CD4-positive, alpha-beta T cell (primary cell): ENCODE measurements around the gene DSP. TPM values are rescaled to one million over a fixed set of nuclear protein-coding genes. Genes with fewer than 3 reads are reported as not detected.

Experiments
- ATAC-seq: fragments of 200-7000 bp; cut with Tn5 transposase; one replicate; pipeline ENCODE4 v1.10.0; 2022; ENCODE audit warnings: mild to moderate bottlenecking; ENCODE audit not compliant: poor library complexity
- CTCF ChIA-PET: fragments of 350-600 bp; sonication (Branson Sonifier 250); formaldehyde crosslinking; loops from one replicate; lab custom pipeline; 2021; ENCODE audit warnings: antibody characterized with exemption, inconsistent platforms; lab: Charles Lee
- POLR2A ChIA-PET: fragments of 350-600 bp; sonication (Branson Sonifier 250); formaldehyde crosslinking; loops from one replicate; lab custom pipeline; 2021; ENCODE audit warnings: antibody characterized with exemption, inconsistent platforms; lab: Charles Lee
- DNase-seq, 14 experiments: peaks; one replicate each; pipeline ENCODE4 v3.0.0-alpha.2; 2013 to 2020; ENCODE audit warnings: mixed read lengths in 2 of 14
- H3K27ac ChIP-seq, 2 donors: one replicate each; pipeline versions ENCODE4 v1.5.1 to v1.7.0; 2013; ENCODE audit warnings: low read length in 2 of 2, low read depth in 1 of 2, mild to moderate bottlenecking in 1 of 2
- H3K27me3 ChIP-seq, 2 experiments: 1 replicate in 1 of 2; 2 replicates in 1 of 2; pipeline versions ENCODE4 v1.6.1 to v1.7.0; 2013; ENCODE audit warnings: low read length in 2 of 2, control low read depth in 1 of 2, mild to moderate bottlenecking in 1 of 2, moderate library complexity in 1 of 2; ENCODE audit not compliant: insufficient read depth in 2 of 2, control insufficient read depth in 1 of 2
- H3K36me3 ChIP-seq: one replicate; pipeline ENCODE4 v1.6.1; 2013; ENCODE audit warnings: low read length, control low read depth; ENCODE audit not compliant: insufficient read depth
- H3K4me1 ChIP-seq: one replicate; pipeline ENCODE4 v1.6.1; 2013; ENCODE audit warnings: low read length, control low read depth; ENCODE audit not compliant: insufficient read depth
- H3K4me3 ChIP-seq: one replicate; pipeline ENCODE4 v1.5.1; 2013; ENCODE audit warnings: mild to moderate bottlenecking, low read length, moderate library complexity
- H3K9me3 ChIP-seq, 2 experiments: 1 replicate in 1 of 2; 2 replicates in 1 of 2; pipeline versions ENCODE4 v1.6.1 to v1.7.0; 2013; ENCODE audit warnings: low read length in 2 of 2, mild to moderate bottlenecking in 2 of 2, control low read depth in 1 of 2, moderate library complexity in 1 of 2; ENCODE audit not compliant: control insufficient read depth in 1 of 2, insufficient read depth in 1 of 2
- H3K27ac Mint-ChIP-seq: one replicate; pipeline ENCODE4 v1.8.0; 2020; ENCODE audit warnings: mixed read lengths
- H3K27me3 Mint-ChIP-seq: one replicate; pipeline ENCODE4 v1.8.0; 2021; ENCODE audit warnings: mixed read lengths
- H3K36me3 Mint-ChIP-seq: one replicate; pipeline ENCODE4 v1.8.0; 2021; ENCODE audit warnings: low read depth, mixed read lengths
- H3K4me1 Mint-ChIP-seq: one replicate; pipeline ENCODE4 v1.8.0; 2021; ENCODE audit warnings: low read depth, mixed read lengths
- H3K4me3 Mint-ChIP-seq: one replicate; pipeline ENCODE4 v1.8.0; 2020; ENCODE audit warnings: mild to moderate bottlenecking, mixed read lengths
- H3K9me3 Mint-ChIP-seq: one replicate; pipeline ENCODE4 v1.8.0; 2020; ENCODE audit warnings: mixed read lengths
- intact Hi-C, 2 experiments: fragments of 100-400 bp; cut with DNase I in 1 of 2; cut with micrococcal nuclease in 1 of 2; formaldehyde crosslinking; loops; one replicate each; pipeline versions ENCODE4 v1.15.1 to v1.9.0; 2023 to 2025; cut with DNase I, micrococcal nuclease
- total RNA-seq, 174 experiments: library from RNA in 2 of 174; stranded (reverse) in 2 of 174; gene quantifications; one replicate each; pipeline ENCODE4 v1.2.3 and lab custom pipeline; 2021 to 2026
- TF ChIP-seq, protein P1 (sequence below): fragments of 200-600 bp; IDR thresholded peaks from one replicate; pipeline ENCODE4 v1.8.0; 2022; ENCODE audit warnings: antibody characterized with exemption, mild to moderate bottlenecking

Gene DSP
- total RNA-seq, 2 experiments from 2014 or later: 0.14 TPM; not detected in 1

DNA sequence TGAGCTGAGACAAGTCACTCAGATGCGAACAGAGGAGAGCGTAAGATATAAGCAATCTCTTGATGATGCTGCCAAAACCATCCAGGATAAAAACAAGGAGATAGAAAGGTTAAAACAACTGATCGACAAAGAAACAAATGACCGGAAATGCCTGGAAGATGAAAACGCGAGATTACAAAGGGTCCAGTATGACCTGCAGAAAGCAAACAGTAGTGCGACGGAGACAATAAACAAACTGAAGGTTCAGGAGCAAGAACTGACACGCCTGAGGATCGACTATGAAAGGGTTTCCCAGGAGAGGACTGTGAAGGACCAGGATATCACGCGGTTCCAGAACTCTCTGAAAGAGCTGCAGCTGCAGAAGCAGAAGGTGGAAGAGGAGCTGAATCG is 39.1 kb downstream of the DSP start:
- DNase-seq (no peak), ATAC-seq (no peak)
- no peak overlapping the region for H3K4me3 Mint-ChIP-seq
- H3K36me3 ChIP-seq: no peaks in the 10 kb centered on the region
- H3K4me1 Mint-ChIP-seq: no peaks in the 10 kb centered on the region
- H3K36me3 Mint-ChIP-seq: no peaks in the 10 kb centered on the region
- H3K27me3 ChIP-seq: peaks cover 0 to 17% of the 10 kb centered on the region in 2 experiments
- H3K27ac ChIP-seq: no peak overlapping the region
- no peaks in the 10 kb centered on the region for H3K4me1 ChIP-seq
- POLR2A ChIA-PET: no interaction called here
- H3K9me3 Mint-ChIP-seq: no peaks in the 10 kb centered on the region
- H3K4me3 ChIP-seq: no peak overlapping the region
- TF ChIP-seq, protein P1, sequence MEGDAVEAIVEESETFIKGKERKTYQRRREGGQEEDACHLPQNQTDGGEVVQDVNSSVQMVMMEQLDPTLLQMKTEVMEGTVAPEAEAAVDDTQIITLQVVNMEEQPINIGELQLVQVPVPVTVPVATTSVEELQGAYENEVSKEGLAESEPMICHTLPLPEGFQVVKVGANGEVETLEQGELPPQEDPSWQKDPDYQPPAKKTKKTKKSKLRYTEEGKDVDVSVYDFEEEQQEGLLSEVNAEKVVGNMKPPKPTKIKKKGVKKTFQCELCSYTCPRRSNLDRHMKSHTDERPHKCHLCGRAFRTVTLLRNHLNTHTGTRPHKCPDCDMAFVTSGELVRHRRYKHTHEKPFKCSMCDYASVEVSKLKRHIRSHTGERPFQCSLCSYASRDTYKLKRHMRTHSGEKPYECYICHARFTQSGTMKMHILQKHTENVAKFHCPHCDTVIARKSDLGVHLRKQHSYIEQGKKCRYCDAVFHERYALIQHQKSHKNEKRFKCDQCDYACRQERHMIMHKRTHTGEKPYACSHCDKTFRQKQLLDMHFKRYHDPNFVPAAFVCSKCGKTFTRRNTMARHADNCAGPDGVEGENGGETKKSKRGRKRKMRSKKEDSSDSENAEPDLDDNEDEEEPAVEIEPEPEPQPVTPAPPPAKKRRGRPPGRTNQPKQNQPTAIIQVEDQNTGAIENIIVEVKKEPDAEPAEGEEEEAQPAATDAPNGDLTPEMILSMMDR: no peak
- intact Hi-C loops: loop anchor here in 1 of 2 experiments (10.0 kb wide), 1 partner anchor 334 kb away; the partner anchor contains the start of gene TXNDC5
- H3K27ac Mint-ChIP-seq: no peak overlapping the region
- H3K27me3 Mint-ChIP-seq: peaks cover 24% of the 10 kb centered on the region
- CTCF ChIA-PET: interaction anchor here (1.7 kb wide), 1 partner anchor 9 kb away, joined by 3 read pairs; no protein-coding TSS in a partner anchor
- peaks cover 0 to 2% of the 10 kb centered on the region in 2 experiments for H3K9me3 ChIP-seq

DNA sequence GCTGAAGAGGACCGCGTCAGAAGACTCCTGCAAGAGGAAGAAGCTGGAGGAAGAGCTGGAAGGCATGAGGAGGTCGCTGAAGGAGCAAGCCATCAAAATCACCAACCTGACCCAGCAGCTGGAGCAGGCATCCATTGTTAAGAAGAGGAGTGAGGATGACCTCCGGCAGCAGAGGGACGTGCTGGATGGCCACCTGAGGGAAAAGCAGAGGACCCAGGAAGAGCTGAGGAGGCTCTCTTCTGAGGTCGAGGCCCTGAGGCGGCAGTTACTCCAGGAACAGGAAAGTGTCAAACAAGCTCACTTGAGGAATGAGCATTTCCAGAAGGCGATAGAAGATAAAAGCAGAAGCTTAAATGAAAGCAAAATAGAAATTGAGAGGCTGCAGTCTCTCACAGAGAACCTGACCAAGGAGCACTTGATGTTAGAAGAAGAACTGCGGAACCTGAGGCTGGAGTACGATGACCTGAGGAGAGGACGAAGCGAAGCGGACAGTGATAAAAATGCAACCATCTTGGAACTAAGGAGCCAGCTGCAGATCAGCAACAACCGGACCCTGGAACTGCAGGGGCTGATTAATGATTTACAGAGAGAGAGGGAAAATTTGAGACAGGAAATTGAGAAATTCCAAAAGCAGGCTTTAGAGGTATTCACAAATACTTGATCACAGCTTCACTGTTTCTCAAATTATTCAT is 39.6 kb downstream of the DSP start:
- no peaks in the 10 kb centered on the region for H3K4me1 Mint-ChIP-seq
- Histone ChIP-seq H3K36me3 (no peaks in the 10 kb centered on the region), H3K4me1 (no peaks in the 10 kb centered on the region), H3K4me3 (no peak overlapping the region), H3K9me3 (peaks cover 0 to 3% of the 10 kb centered on the region in 2 experiments), H3K27ac (no peak overlapping the region), H3K27me3 (peaks cover 0 to 17% of the 10 kb centered on the region in 2 experiments)
- ChIA-PET CTCF (interaction anchor here (1.0 to 1.7 kb wide), 2 partner anchors 10 to 35 kb away, joined by 3 to 5 read pairs; no protein-coding TSS in a partner anchor), POLR2A (no interaction called here)
- DNase-seq (no peak), ATAC-seq (no peak)
- no peaks in the 10 kb centered on the region for H3K9me3 Mint-ChIP-seq
- no peak overlapping the region for H3K27ac Mint-ChIP-seq
- peaks cover 19% of the 10 kb centered on the region for H3K27me3 Mint-ChIP-seq
- H3K4me3 Mint-ChIP-seq: no peak overlapping the region
- intact Hi-C loops: loop anchor here in 1 of 2 experiments (10.0 kb wide), 1 partner anchor 334 kb away; the partner anchor contains the start of gene TXNDC5
- TF ChIP-seq, protein P1: no peak
- H3K36me3 Mint-ChIP-seq: no peaks in the 10 kb centered on the region

DNA sequence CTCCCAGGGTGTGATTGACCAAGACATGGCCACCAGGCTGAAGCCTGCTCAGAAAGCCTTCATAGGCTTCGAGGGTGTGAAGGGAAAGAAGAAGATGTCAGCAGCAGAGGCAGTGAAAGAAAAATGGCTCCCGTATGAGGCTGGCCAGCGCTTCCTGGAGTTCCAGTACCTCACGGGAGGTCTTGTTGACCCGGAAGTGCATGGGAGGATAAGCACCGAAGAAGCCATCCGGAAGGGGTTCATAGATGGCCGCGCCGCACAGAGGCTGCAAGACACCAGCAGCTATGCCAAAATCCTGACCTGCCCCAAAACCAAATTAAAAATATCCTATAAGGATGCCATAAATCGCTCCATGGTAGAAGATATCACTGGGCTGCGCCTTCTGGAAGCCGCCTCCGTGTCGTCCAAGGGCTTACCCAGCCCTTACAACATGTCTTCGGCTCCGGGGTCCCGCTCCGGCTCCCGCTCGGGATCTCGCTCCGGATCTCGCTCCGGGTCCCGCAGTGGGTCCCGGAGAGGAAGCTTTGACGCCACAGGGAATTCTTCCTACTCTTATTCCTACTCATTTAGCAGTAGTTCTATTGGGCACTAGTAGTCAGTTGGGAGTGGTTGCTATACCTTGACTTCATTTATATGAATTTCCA is 43.9 kb downstream of the DSP start:
- TF ChIP-seq, protein P1: no peak
- Histone ChIP-seq H3K27ac (no peak overlapping the region), H3K9me3 (peaks cover 0 to 3% of the 10 kb centered on the region in 2 experiments), H3K4me1 (no peaks in the 10 kb centered on the region), H3K4me3 (no peak overlapping the region), H3K36me3 (no peaks in the 10 kb centered on the region), H3K27me3 (no peaks in the 10 kb centered on the region)
- Mint-ChIP-seq H3K36me3 (peaks cover 7% of the 10 kb centered on the region), H3K9me3 (no peaks in the 10 kb centered on the region), H3K27me3 (peaks cover 7% of the 10 kb centered on the region), H3K27ac (no peak overlapping the region), H3K4me3 (no peak overlapping the region), H3K4me1 (peaks cover 19% of the 10 kb centered on the region)
- intact Hi-C loops: loop anchor here in 1 of 2 experiments (5.0 to 10.0 kb wide), 2 partner anchors 329 to 522 kb away; partner anchors contain the start of gene TXNDC5
- ChIA-PET CTCF (no interaction called here), POLR2A (no interaction called here)
- ATAC-seq: no peak
- no peak for DNase-seq
